Left lung (tissue), 10 donors: ENCODE measurements around the gene SLC6A17. TPM values are rescaled to one million over a fixed set of nuclear protein-coding genes. Genes with fewer than 3 reads are reported as not detected.

Experiments used
- ATAC-seq: fragments of 200-7000 bp; cut with Tn5 transposase; one replicate; pipeline ENCODE4 v1.9.1; 2020; ENCODE audit warnings: moderate library complexity
- DNase-seq, 4 donors: peaks; one replicate each; pipeline ENCODE4 v3.0.0-alpha.2; 2013 to 2020
- H3K27ac ChIP-seq, 2 donors: fragments of 200-600 bp; sonication (generic) in 1 of 2; one replicate each; pipeline versions ENCODE4 v1.5.0 to v1.8.0; 2020 to 2021
- H3K27me3 ChIP-seq, 2 donors: fragments of 200-600 bp; sonication (generic) in 1 of 2; one replicate each; pipeline versions ENCODE4 v1.5.0 to v1.8.0; 2020 to 2021
- H3K36me3 ChIP-seq, 2 donors: fragments of 200-600 bp; sonication (generic) in 1 of 2; one replicate each; pipeline versions ENCODE4 v1.5.0 to v1.8.0; 2020 to 2021
- H3K4me1 ChIP-seq, 2 donors: fragments of 200-600 bp; one replicate each; pipeline ENCODE4 v1.8.0; 2021
- H3K4me3 ChIP-seq, 2 donors: fragments of 200-600 bp; sonication (generic) in 1 of 2; one replicate each; pipeline versions ENCODE4 v1.5.0 to v1.8.0; 2020 to 2021; ENCODE audit warnings: mild to moderate bottlenecking in 1 of 2
- H3K9me3 ChIP-seq, 2 donors: fragments of 200-600 bp; sonication (generic) in 1 of 2; one replicate each; pipeline versions ENCODE4 v1.5.0 to v1.8.0; 2020 to 2021
- intact Hi-C, 2 donors: fragments of 100-400 bp; cut with DNase I; formaldehyde crosslinking; loops; one replicate each; pipeline versions ENCODE4 v1.11.2 to v1.14.2; 2022
- polyA plus RNA-seq, 6 donors: library from polyadenylated mRNA; unstranded; fragments of 120-200 nt; gene quantifications; one replicate each; pipeline ENCODE4 v1.2.1, GENCODE V29; 2013; ENCODE audit not compliant: insufficient read length in 6 of 6
- total RNA-seq, 2 donors: library from RNA; stranded (reverse); fragmentation: NEBNext Ultra II Directional; extraction: Animal tissue kit (Norgen Biotek cat#: 25700); gene quantifications; one replicate each; pipeline ENCODE4 v1.2.1, GENCODE V29; 2021
- TF ChIP-seq, protein P1 (sequence below), 2 donors: fragments of 200-600 bp; sonication (generic) in 1 of 2; IDR thresholded peaks; one replicate each; pipeline versions ENCODE4 v1.5.0 to v1.8.0; 2021; ENCODE audit warnings: antibody characterized with exemption in 2 of 2
- donor health status: DM: no; HTN: yes; CAD: no.
- donor health status: DM: no; HTN: no; CAD: no.

Gene SLC6A17
- total and polyA plus RNA-seq, 8 donors = 0.03 to 0.13 (median 0.04) TPM; not detected in 1

DNA sequence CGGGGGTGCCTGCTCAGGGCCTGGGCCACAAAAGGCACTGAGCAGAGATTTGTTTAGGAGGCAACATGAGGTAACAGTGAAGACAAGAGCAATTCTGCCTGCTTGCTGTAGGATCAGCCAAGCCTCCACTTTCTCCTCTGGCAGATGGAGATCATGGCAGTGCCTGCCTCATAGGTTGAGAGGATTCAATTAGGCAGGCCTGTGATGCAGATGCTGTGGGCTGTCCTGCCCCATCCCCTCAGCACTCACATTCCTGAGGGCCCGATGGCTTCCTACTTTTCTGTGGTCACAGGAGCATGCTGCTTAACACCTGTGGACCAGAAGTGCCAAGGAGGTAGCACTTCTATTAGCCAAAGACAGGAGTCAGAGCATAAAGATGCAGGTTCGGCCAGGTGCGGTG is 39.2 kb upstream of the SLC6A17 start:
- Histone ChIP-seq H3K4me1 (no peaks in the 10 kb centered on the region), H3K27ac (no peak overlapping the region), H3K36me3 (no peaks in the 10 kb centered on the region), H3K4me3 (no peak overlapping the region), H3K27me3 (peaks cover 0 to 61% of the 10 kb centered on the region in 2 donors), H3K9me3 (no peaks in the 10 kb centered on the region)
- intact Hi-C loops = no loop called here
- DNase-seq = no peak
- TF ChIP-seq, protein P1, sequence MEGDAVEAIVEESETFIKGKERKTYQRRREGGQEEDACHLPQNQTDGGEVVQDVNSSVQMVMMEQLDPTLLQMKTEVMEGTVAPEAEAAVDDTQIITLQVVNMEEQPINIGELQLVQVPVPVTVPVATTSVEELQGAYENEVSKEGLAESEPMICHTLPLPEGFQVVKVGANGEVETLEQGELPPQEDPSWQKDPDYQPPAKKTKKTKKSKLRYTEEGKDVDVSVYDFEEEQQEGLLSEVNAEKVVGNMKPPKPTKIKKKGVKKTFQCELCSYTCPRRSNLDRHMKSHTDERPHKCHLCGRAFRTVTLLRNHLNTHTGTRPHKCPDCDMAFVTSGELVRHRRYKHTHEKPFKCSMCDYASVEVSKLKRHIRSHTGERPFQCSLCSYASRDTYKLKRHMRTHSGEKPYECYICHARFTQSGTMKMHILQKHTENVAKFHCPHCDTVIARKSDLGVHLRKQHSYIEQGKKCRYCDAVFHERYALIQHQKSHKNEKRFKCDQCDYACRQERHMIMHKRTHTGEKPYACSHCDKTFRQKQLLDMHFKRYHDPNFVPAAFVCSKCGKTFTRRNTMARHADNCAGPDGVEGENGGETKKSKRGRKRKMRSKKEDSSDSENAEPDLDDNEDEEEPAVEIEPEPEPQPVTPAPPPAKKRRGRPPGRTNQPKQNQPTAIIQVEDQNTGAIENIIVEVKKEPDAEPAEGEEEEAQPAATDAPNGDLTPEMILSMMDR (IDR thresholded peaks at IDR 0.05) = no peak
- ATAC-seq = no peak

DNA sequence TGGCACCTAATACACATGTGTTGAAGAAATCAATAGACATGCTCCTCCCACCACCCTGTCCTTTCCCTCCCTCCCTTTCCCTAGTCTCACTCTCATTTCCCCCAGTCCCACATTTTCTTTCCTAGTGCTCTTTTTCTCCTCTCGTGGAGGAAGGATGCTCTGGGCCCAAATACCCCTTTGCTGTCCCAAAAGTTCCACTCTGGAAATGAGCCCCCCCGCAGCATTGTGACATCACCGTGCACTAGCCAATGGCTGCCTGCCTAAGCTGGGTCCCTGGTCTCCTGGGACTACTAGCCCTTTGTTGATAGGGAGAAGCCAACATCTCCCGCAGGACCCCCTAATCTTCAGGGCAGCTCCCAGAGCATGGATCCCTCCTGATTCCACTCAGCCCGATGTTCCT is 38.2 kb upstream of the SLC6A17 start, which contains the start of gene UBL4B:
UBL4B (plus strand) TSS at position 301 of the 400 bp plus-strand sequence; CDS start at position 393, 92 bp downstream.
- ATAC-seq = no peak
- H3K4me3 ChIP-seq = no peak within 1 kb of the TSS

DNA sequence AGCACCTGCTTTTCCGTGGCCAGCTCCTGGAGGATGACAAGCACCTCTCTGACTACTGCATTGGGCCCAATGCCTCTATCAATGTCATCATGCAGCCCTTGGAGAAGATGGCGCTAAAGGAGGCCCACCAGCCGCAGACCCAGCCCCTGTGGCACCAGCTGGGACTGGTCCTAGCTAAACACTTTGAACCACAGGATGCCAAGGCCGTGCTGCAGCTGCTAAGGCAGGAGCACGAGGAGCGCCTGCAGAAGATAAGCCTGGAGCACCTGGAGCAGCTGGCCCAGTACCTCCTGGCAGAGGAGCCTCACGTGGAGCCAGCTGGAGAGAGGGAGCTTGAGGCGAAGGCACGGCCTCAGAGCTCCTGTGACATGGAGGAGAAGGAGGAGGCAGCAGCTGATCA is 37.6 kb upstream of the SLC6A17 start:
- no peak for ATAC-seq
- Histone ChIP-seq H3K27me3 (peaks cover 0 to 70% of the 10 kb centered on the region in 2 donors), H3K4me1 (no peaks in the 10 kb centered on the region), H3K4me3 (no peak overlapping the region), H3K36me3 (no peaks in the 10 kb centered on the region), H3K27ac (no peak overlapping the region), H3K9me3 (no peaks in the 10 kb centered on the region)
- TF ChIP-seq, protein P1 (IDR thresholded peaks at IDR 0.05) = no peak
- intact Hi-C loops = no loop called here
- no peak for DNase-seq

More for the DNA sequence above, 38.2 kb upstream of the SLC6A17 start, which contains the start of gene UBL4B:
- Histone ChIP-seq H3K9me3 (no peaks in the 10 kb centered on the region), H3K36me3 (no peaks in the 10 kb centered on the region), H3K27ac (no peak within 1 kb of the TSS), H3K4me1 (no peaks in the 10 kb centered on the region), H3K27me3 (peaks cover 0 to 70% of the 10 kb centered on the region in 2 donors)
- TF ChIP-seq, protein P1 (IDR thresholded peaks at IDR 0.05) = no peak
- intact Hi-C loops = no loop called here
- DNase-seq = no peak

DNA sequence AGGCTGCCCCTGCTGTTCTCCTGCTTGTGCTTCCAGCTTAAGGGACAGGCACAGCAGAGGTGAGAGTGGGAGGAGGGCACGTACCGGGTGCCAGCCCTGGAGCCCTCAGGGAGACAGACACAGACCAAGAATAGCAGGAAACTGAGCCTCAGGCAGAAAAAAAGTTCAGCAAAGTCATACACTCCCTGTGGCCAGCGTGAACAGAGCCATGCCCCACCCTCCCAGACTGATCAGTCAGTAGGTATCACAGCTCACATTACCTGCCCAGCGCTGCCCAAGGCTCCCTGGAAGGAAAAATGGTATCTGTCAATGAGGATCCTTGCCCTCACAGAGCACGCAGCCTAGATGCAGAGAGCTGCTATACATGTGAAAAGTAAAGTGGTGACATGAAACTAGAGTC is 36.7 kb upstream of the SLC6A17 start:
- Histone ChIP-seq H3K9me3 (no peaks in the 10 kb centered on the region), H3K27ac (no peak overlapping the region), H3K36me3 (no peaks in the 10 kb centered on the region), H3K4me1 (no peaks in the 10 kb centered on the region), H3K4me3 (no peak overlapping the region), H3K27me3 (peaks cover 0 to 68% of the 10 kb centered on the region in 2 donors)
- intact Hi-C loops = no loop called here
- TF ChIP-seq, protein P1 (IDR thresholded peaks at IDR 0.05) = no peak
- DNase-seq = no peak
- ATAC-seq = no peak

DNA sequence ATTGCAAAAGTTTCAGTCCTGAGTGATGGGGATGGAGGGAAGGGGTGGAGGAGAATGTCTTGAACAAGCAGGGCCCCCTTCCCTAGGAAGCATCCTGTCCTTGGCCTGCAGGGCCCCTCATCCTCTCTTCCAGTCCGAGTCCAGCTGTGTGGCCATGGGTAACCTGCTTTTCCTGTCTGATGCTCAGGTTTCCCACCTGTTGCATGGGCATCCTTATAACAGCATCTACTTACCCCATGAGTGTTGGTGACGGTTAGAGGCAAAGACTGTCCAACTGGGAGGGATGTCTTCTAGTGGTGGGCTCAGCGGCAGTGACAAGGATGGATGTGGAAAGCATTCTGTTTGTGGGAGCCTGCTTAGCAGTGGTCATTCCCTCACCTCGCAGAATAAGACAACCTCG is 36.1 kb upstream of the SLC6A17 start:
- H3K36me3 ChIP-seq = no peaks in the 10 kb centered on the region
- H3K4me3 ChIP-seq = no peak overlapping the region
- ATAC-seq (no peak), DNase-seq (no peak)
- TF ChIP-seq, protein P1 (IDR thresholded peaks at IDR 0.05) = no peak
- intact Hi-C loops = no loop called here
- H3K27ac ChIP-seq = no peak overlapping the region
- no peaks in the 10 kb centered on the region for H3K4me1 ChIP-seq
- peaks cover 0 to 62% of the 10 kb centered on the region in 2 donors for H3K27me3 ChIP-seq
- no peaks in the 10 kb centered on the region for H3K9me3 ChIP-seq
